BJ (cell line): ENCODE results near the gene TMED7. TPM values are rescaled to one million over a fixed set of nuclear protein-coding genes. Genes with fewer than 3 reads are reported as not detected.

Source experiments
- CTCF ChIA-PET: fragments of 350-600 bp; formaldehyde crosslinking; extraction: SDS; loops from one replicate; lab custom pipeline; 2021; ENCODE audit warnings: antibody characterized with exemption, inconsistent platforms; lab: Yijun Ruan, JAX
- POLR2A ChIA-PET: fragments of 300-600 bp; sonication (Branson Sonifier 250); formaldehyde crosslinking; extraction: SDS; loops from one replicate; lab custom pipeline; 2021; ENCODE audit warnings: antibody characterized with exemption; lab: Charles Lee
- DNase-seq: peaks from one replicate; pipeline ENCODE4 v3.0.0-alpha.2; 2011; ENCODE audit warnings: low read depth
- H3K27me3 ChIP-seq: 2 replicates; pipeline ENCODE4 v1.6.0; 2011; ENCODE audit warnings: low read length; ENCODE audit not compliant: control insufficient read depth, insufficient read depth
- H3K36me3 ChIP-seq: 2 replicates; pipeline ENCODE4 v1.5.1; 2011; ENCODE audit warnings: low read length; ENCODE audit not compliant: control insufficient read depth, insufficient read depth
- H3K4me3 ChIP-seq: 2 replicates; pipeline ENCODE4 v1.5.1; 2011; ENCODE audit warnings: low read depth, mild to moderate bottlenecking, control low read depth, low read length
- CTCF ChIP-seq: IDR thresholded peaks from 2 replicates; pipeline ENCODE4 v1.5.1; 2011; ENCODE audit warnings: low read depth, mild to moderate bottlenecking, control low read depth, inconsistent platforms, low read length, moderate library complexity; ENCODE audit not compliant: insufficient read depth
- polyA plus RNA-seq: library from polyadenylated mRNA; depleted of rRNA; stranded (reverse); fragments of >200 nt; gene quantifications from 2 replicates; pipeline ENCODE4 v1.2.3, GENCODE V29; 2011; rRNA removed

Gene TMED7
- polyA plus RNA-seq, 1 experiment, result 58.1 TPM

GRCh38 chr5:115573133-115573532 lies 52.7 kb downstream of the TMED7 start:
- H3K27me3 ChIP-seq, result no peaks in the 10 kb centered on the region
- ChIA-PET CTCF (interaction anchor here (0.9 kb wide), 1 partner anchor 223 kb away, joined by 3 read pairs; no protein-coding TSS in a partner anchor), POLR2A (no interaction called here)
- TF ChIP-seq CTCF, result no peak
- DNase-seq, result no peak
- H3K36me3 ChIP-seq, result no peaks in the 10 kb centered on the region
- no peak overlapping the region for H3K4me3 ChIP-seq

GRCh38 chr5:115571441-115571878 lies 54.4 kb downstream of the TMED7 start:
- Histone ChIP-seq H3K36me3 (no peaks in the 10 kb centered on the region), H3K4me3 (no peak overlapping the region), H3K27me3 (no peaks in the 10 kb centered on the region)
- POLR2A ChIA-PET, result no interaction called here
- no peak for DNase-seq
- CTCF ChIA-PET, result no interaction called here
- TF ChIP-seq CTCF, result no peak

- CTCF ChIA-PET, result interaction anchor here (0.6 to 1.4 kb wide), 3 partner anchors 8 to 200 kb away, joined by 3 read pairs; no protein-coding TSS in a partner anchor
- no peak for DNase-seq
- POLR2A ChIA-PET, result no interaction called here
- no peaks in the 10 kb centered on the region for H3K27me3 ChIP-seq
- TF ChIP-seq CTCF, result no peak
- no peak overlapping the region for H3K4me3 ChIP-seq
- no peaks in the 10 kb centered on the region for H3K36me3 ChIP-seq
Measured at GRCh38 chr5:115568668-115569067, 57.2 kb downstream of the TMED7 start.

- ChIA-PET CTCF (no interaction called here), POLR2A (no interaction called here)
- DNase-seq, result no peak
- no peak overlapping the region for H3K4me3 ChIP-seq
- no peaks in the 10 kb centered on the region for H3K36me3 ChIP-seq
- TF ChIP-seq CTCF, result no peak
- H3K27me3 ChIP-seq, result no peaks in the 10 kb centered on the region
Measured at GRCh38 chr5:115565233-115565632, 60.6 kb downstream of the TMED7 start.

Other genes with a start within 250 kb of the TMED7 start
- gene FEM1C, start 81.3 kb downstream of the TMED7 start, polyA plus RNA-seq, result 4.5 and 9.3 TPM in 2 replicates
- gene TICAM2, start 23.6 kb downstream of the TMED7 start, polyA plus RNA-seq, result 1.2 and 1.4 TPM in 2 replicates
- gene CDO1, start 190.6 kb upstream of the TMED7 start, polyA plus RNA-seq, result 1.8 and 2.0 TPM in 2 replicates
- gene ATG12, start 215.5 kb upstream of the TMED7 start, polyA plus RNA-seq, result 34.6 and 71.1 TPM in 2 replicates
- 27.6 and 77.0 TPM in 2 replicates for gene AP3S1, start 215.9 kb upstream of the TMED7 start, polyA plus RNA-seq